ENCODE data around the gene TSPAN7. TPM values are rescaled to one million over a fixed set of nuclear protein-coding genes. Genes with fewer than 3 reads are reported as not detected.

The TSPAN7 gene
- total and polyA plus RNA-seq, 2 donors (not counting 1 experiment from before 2014, with no cell fraction given) = 0.03 TPM; not detected in 1

GRCh38 chrX:38607976-38608375, 46.6 kb downstream of the TSPAN7 start:
- H3K27ac ChIP-seq (ENCODE audit: insufficient read depth, low read length) = no peak overlapping the region
- H2AFZ ChIP-seq (ENCODE audit: low read length) = no peak overlapping the region
- no peaks in the 10 kb centered on the region for H3K36me3 ChIP-seq (ENCODE audit: control insufficient read depth, insufficient read depth, low read length)
- no peak for DNase-seq (ENCODE audit: low read depth in 2 of 2)
- H3K27me3 ChIP-seq (ENCODE audit: control insufficient read depth, insufficient read depth, low read length) = no peaks in the 10 kb centered on the region
- no peaks in the 10 kb centered on the region for H4K20me1 ChIP-seq (ENCODE audit: control insufficient read depth, extremely low read depth, insufficient read depth, low read length)
- TF ChIP-seq CTCF (conservative IDR thresholded peaks at IDR 0.05 in 1 of 2, IDR thresholded peaks at IDR 0.05 in 1 of 2; ENCODE audit: low read depth in 1 of 2, low read length in 2 of 2) (no peak), EZH2 (IDR thresholded peaks at IDR 0.05; ENCODE audit: low read length, missing control alignments) (no peak)
- no peak overlapping the region for H3K4me3 ChIP-seq (replicated peaks in 1 of 4; ENCODE audit: control extremely low read depth in 1 of 4, insufficient read depth in 1 of 4, low read depth in 3 of 4, low read length in 4 of 4)
- H3K9me3 ChIP-seq (ENCODE audit: control insufficient read depth, insufficient read depth, low read depth, low read length) = no peaks in the 10 kb centered on the region
- no peak overlapping the region for H3K4me2 ChIP-seq (ENCODE audit: extremely low read depth, insufficient read depth, low read length)
- no peaks in the 10 kb centered on the region for H3K79me2 ChIP-seq (ENCODE audit: control insufficient read depth, insufficient read depth, low read length)
- no peak overlapping the region for H3K9ac ChIP-seq (ENCODE audit: insufficient read depth, low read length)
- H3K4me1 ChIP-seq (ENCODE audit: control insufficient read depth, extremely low read depth, insufficient read depth, low read length) = no peaks in the 10 kb centered on the region

GRCh38 chrX:38610849-38611248, 49.5 kb downstream of the TSPAN7 start:
- DNase-seq (ENCODE audit: low read depth in 2 of 2) = no peak
- no peaks in the 10 kb centered on the region for H3K36me3 ChIP-seq (ENCODE audit: control insufficient read depth, insufficient read depth, low read length)
- no peak overlapping the region for H3K9ac ChIP-seq (ENCODE audit: insufficient read depth, low read length)
- H3K4me1 ChIP-seq (ENCODE audit: control insufficient read depth, extremely low read depth, insufficient read depth, low read length) = no peaks in the 10 kb centered on the region
- no peak for TF ChIP-seq CTCF (conservative IDR thresholded peaks at IDR 0.05 in 1 of 2, IDR thresholded peaks at IDR 0.05 in 1 of 2; ENCODE audit: low read depth in 1 of 2, low read length in 2 of 2)
- TF ChIP-seq EZH2 (IDR thresholded peaks at IDR 0.05; ENCODE audit: low read length, missing control alignments) = no peak
- no peak overlapping the region for H3K27ac ChIP-seq (ENCODE audit: insufficient read depth, low read length)
- H4K20me1 ChIP-seq (ENCODE audit: control insufficient read depth, extremely low read depth, insufficient read depth, low read length) = no peaks in the 10 kb centered on the region
- no peaks in the 10 kb centered on the region for H3K27me3 ChIP-seq (ENCODE audit: control insufficient read depth, insufficient read depth, low read length)
- H3K4me2 ChIP-seq (ENCODE audit: extremely low read depth, insufficient read depth, low read length) = no peak overlapping the region
- no peaks in the 10 kb centered on the region for H3K9me3 ChIP-seq (ENCODE audit: control insufficient read depth, insufficient read depth, low read depth, low read length)
- no peaks in the 10 kb centered on the region for H3K79me2 ChIP-seq (ENCODE audit: control insufficient read depth, insufficient read depth, low read length)
- H2AFZ ChIP-seq (ENCODE audit: low read length) = no peak overlapping the region
- no peak overlapping the region for H3K4me3 ChIP-seq (replicated peaks in 1 of 4; ENCODE audit: control extremely low read depth in 1 of 4, insufficient read depth in 1 of 4, low read depth in 3 of 4, low read length in 4 of 4)

GRCh38 chrX:38612281-38612680, 50.9 kb downstream of the TSPAN7 start:
- Histone ChIP-seq H2AFZ (ENCODE audit: low read length) (no peak overlapping the region), H3K79me2 (ENCODE audit: control insufficient read depth, insufficient read depth, low read length) (no peaks in the 10 kb centered on the region), H3K9ac (ENCODE audit: insufficient read depth, low read length) (no peak overlapping the region), H3K36me3 (ENCODE audit: control insufficient read depth, insufficient read depth, low read length) (no peaks in the 10 kb centered on the region), H3K27ac (ENCODE audit: insufficient read depth, low read length) (no peak overlapping the region), H3K4me1 (ENCODE audit: control insufficient read depth, extremely low read depth, insufficient read depth, low read length) (no peaks in the 10 kb centered on the region), H3K4me2 (ENCODE audit: extremely low read depth, insufficient read depth, low read length) (no peak overlapping the region), H4K20me1 (ENCODE audit: control insufficient read depth, extremely low read depth, insufficient read depth, low read length) (no peaks in the 10 kb centered on the region), H3K4me3 (replicated peaks in 1 of 4; ENCODE audit: control extremely low read depth in 1 of 4, insufficient read depth in 1 of 4, low read depth in 3 of 4, low read length in 4 of 4) (no peak overlapping the region), H3K27me3 (ENCODE audit: control insufficient read depth, insufficient read depth, low read length) (no peaks in the 10 kb centered on the region), H3K9me3 (ENCODE audit: control insufficient read depth, insufficient read depth, low read depth, low read length) (no peaks in the 10 kb centered on the region)
- TF ChIP-seq CTCF (conservative IDR thresholded peaks at IDR 0.05 in 1 of 2, IDR thresholded peaks at IDR 0.05 in 1 of 2; ENCODE audit: low read depth in 1 of 2, low read length in 2 of 2) (no peak), EZH2 (IDR thresholded peaks at IDR 0.05; ENCODE audit: low read length, missing control alignments) (no peak)
- no peak for DNase-seq (ENCODE audit: low read depth in 2 of 2)
